Testis (tissue), 3 donors: ENCODE data around the gene SH3RF1. TPM values are rescaled to one million over a fixed set of nuclear protein-coding genes. Genes with fewer than 3 reads are reported as not detected.

ENCODE experiments used
- DNase-seq: peaks from one replicate; pipeline ENCODE4 v3.0.0-alpha.2; 2019
- H3K27ac ChIP-seq, 2 donors: fragments of 200-600 bp; sonication (generic); one replicate each; pipeline ENCODE4 v1.5.1; 2019
- H3K27me3 ChIP-seq: fragments of 200-600 bp; sonication (generic); one replicate; pipeline ENCODE4 v1.5.1; 2019
- H3K36me3 ChIP-seq: fragments of 200-600 bp; sonication (generic); one replicate; pipeline ENCODE4 v1.5.1; 2017; ENCODE audit warnings: low read depth; ENCODE audit errors: missing control alignments
- H3K4me1 ChIP-seq: fragments of 200-600 bp; sonication (generic); one replicate; pipeline ENCODE4 v1.5.1; 2019
- H3K4me3 ChIP-seq, 2 donors: fragments of 200-600 bp; sonication (generic); one replicate each; pipeline ENCODE4 v1.5.1; 2017 to 2019
- H3K9me3 ChIP-seq: fragments of 200-600 bp; sonication (generic); one replicate; pipeline ENCODE4 v1.5.1; 2017
- CTCF ChIP-seq, 3 experiments: fragments of 450-650 bp in 2 of 3; fragments of 200-600 bp in 1 of 3; sonication (generic) in 1 of 3; IDR thresholded peaks; one replicate each; pipeline ENCODE4 v1.5.1; 2016 to 2019; ENCODE audit warnings: antibody characterized with exemption in 3 of 3, mild to moderate bottlenecking in 2 of 3, moderate library complexity in 1 of 3
- POLR2A ChIP-seq: fragments of 450-650 bp; IDR thresholded peaks from one replicate; pipeline ENCODE4 v1.6.1; 2017; ENCODE audit warnings: antibody characterized with exemption, mild to moderate bottlenecking, moderate library complexity
- WGBS, 2 donors: methylation state at CpG; one replicate each; pipeline ENCODE4 v1.1.5; 2018; 5-methylcytosine and 5-hydroxymethylcytosine counted together
- intact Hi-C: fragments of 100-400 bp; cut with DNase I; formaldehyde crosslinking; loops from one replicate; pipeline ENCODE4 v1.15.1; 2023; ENCODE audit warnings: low total_unique reads
- polyA plus RNA-seq: library from polyadenylated mRNA; stranded (reverse); fragments of 350-450 nt; fragmentation: Illumina TruSeq; extraction: RNeasy Lipid Tissue Mini Kit (QIAGEN cat#74804); gene quantifications from one replicate; pipeline ENCODE4 v1.2.3, GENCODE V29; 2014; ENCODE audit warnings: low read depth, low replicate concordance; ENCODE audit not compliant: insufficient read depth
- total RNA-seq, 2 donors: library from RNA; depleted of rRNA; stranded (reverse); fragments of >200 nt; gene quantifications; one replicate each; pipeline ENCODE4 v1.2.3, GENCODE V29; 2016

The SH3RF1 gene
- total and polyA plus RNA-seq, 3 donors from 2014 or later, result 15.1 to 38.9 (median 26.4) TPM

GRCh38 chr4:169124661-169125060 lies 146.1 kb downstream of the SH3RF1 start:
- intact Hi-C loops, result no loop called here
- Histone ChIP-seq H3K9me3 (no peaks in the 10 kb centered on the region), H3K4me3 (no peak overlapping the region), H3K36me3 (no peaks in the 10 kb centered on the region), H3K4me1 (peaks cover 8% of the 10 kb centered on the region), H3K27ac (no peak overlapping the region), H3K27me3 (no peaks in the 10 kb centered on the region)
- no peak for TF ChIP-seq CTCF (IDR thresholded peaks at IDR 0.05)
- no peak for TF ChIP-seq POLR2A
- 82 to 95% methylated on average over 2 of the region's 2 CpGs for WGBS, 2 donors
- DNase-seq, result no peak

- Histone ChIP-seq H3K4me3 (no peak overlapping the region), H3K36me3 (no peaks in the 10 kb centered on the region), H3K9me3 (no peaks in the 10 kb centered on the region), H3K27ac (no peak overlapping the region), H3K27me3 (no peaks in the 10 kb centered on the region), H3K4me1 (no peaks in the 10 kb centered on the region)
- 77 to 84% methylated on average over 2 of the region's 2 CpGs for WGBS, 2 donors
- no peak for DNase-seq
- intact Hi-C loops, result no loop called here
- TF ChIP-seq POLR2A, result no peak
- no peak for TF ChIP-seq CTCF (IDR thresholded peaks at IDR 0.05)
These were observed 148.3 kb downstream of the SH3RF1 start for GRCh38 chr4:169122422-169122821.

- TF ChIP-seq POLR2A (no peak), CTCF (IDR thresholded peaks at IDR 0.05) (no peak)
- no peak for DNase-seq
- no peaks in the 10 kb centered on the region for H3K36me3 ChIP-seq
- no peak overlapping the region for H3K27ac ChIP-seq
- intact Hi-C loops, result no loop called here
- H3K4me3 ChIP-seq, result no peak overlapping the region
- no peaks in the 10 kb centered on the region for H3K9me3 ChIP-seq
- H3K4me1 ChIP-seq, result no peaks in the 10 kb centered on the region
- WGBS, 2 donors, result 93 to 95% methylated on average over 12 of the region's 12 CpGs
- H3K27me3 ChIP-seq, result no peaks in the 10 kb centered on the region
These were observed 148.8 kb downstream of the SH3RF1 start for GRCh38 chr4:169121861-169122382.

- Histone ChIP-seq H3K4me1 (no peaks in the 10 kb centered on the region), H3K27me3 (no peaks in the 10 kb centered on the region), H3K27ac (no peak overlapping the region), H3K9me3 (no peaks in the 10 kb centered on the region), H3K36me3 (no peaks in the 10 kb centered on the region), H3K4me3 (no peak overlapping the region)
- intact Hi-C loops, result no loop called here
- 77 to 82% methylated on average over 2 of the region's 2 CpGs for WGBS, 2 donors
- DNase-seq, result no peak
- TF ChIP-seq POLR2A (no peak), CTCF (IDR thresholded peaks at IDR 0.05) (no peak)
These were observed 150.1 kb downstream of the SH3RF1 start for GRCh38 chr4:169120624-169121023.

- TF ChIP-seq CTCF (IDR thresholded peaks at IDR 0.05) (no peak), POLR2A (no peak)
- 90 to 93% methylated on average over 3 of the region's 3 CpGs for WGBS, 2 donors
- no peak overlapping the region for H3K27ac ChIP-seq
- no peak for DNase-seq
- H3K36me3 ChIP-seq, result no peaks in the 10 kb centered on the region
- intact Hi-C loops, result no loop called here
- H3K4me1 ChIP-seq, result no peaks in the 10 kb centered on the region
- no peaks in the 10 kb centered on the region for H3K27me3 ChIP-seq
- H3K4me3 ChIP-seq, result no peak overlapping the region
- H3K9me3 ChIP-seq, result no peaks in the 10 kb centered on the region
These were observed 151.2 kb downstream of the SH3RF1 start for GRCh38 chr4:169119536-169119935.
